NT2/D1 (cell line): Measurements from ENCODE around the gene NFKBIE.

Experiments used
- SUZ12 ChIP-seq: IDR thresholded peaks from 2 replicates; pipeline ENCODE4 v1.6.1; 2011; ENCODE audit not compliant: insufficient read length, insufficient read depth; ENCODE audit errors: extremely low read depth
- YY1 ChIP-seq: IDR thresholded peaks from 2 replicates; pipeline ENCODE4 v1.6.1; 2011; ENCODE audit not compliant: insufficient read length, insufficient read depth
- ZNF274 ChIP-seq: IDR thresholded peaks from 2 replicates; pipeline ENCODE4 v1.6.1; 2011; ENCODE audit warnings: mild to moderate bottlenecking, low read depth, low read length

DNA sequence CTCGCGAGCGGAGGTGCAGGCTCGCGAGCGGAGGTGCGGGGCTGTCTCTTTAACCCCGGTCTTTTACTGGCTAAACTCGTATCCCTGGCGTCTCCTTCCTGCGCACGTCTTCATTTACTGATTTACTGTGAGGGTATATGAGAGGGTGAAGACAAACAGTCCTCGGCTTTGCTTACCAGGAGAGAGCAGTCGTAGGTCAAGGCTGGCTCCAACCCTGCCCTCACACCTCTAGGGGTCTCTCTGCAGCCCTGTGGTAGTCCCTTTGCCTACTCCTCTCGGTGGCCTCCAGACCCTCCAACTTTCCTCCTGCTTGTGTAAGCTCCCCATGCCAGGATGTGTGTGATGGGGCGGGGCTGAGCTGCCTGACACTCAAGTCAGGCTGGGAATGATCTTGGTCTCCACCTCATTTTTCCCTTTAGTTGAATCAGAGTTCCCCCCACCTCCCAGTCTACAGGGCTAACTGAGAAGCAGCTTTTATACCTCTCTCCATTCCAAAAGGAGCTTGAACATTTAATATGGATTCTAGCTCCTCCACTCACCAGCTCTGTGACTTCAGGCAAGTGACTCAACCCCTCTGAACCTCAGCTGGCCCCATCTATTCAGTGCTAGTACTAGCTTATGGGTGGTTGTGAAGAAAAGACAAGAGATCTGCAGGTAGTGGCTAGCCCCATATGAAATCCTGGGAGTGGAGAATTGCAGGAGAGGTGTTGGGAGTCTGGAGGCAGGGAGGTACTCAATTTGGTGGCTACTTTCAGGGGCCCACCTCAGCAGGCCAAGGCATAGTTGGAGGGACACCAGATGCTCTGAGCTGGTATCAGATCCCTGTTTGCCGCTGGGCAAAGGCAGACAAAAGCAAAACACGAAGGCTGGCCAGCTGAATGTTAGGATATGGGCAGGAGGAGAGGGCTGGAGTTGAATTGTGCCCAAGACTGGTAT, 41.1 kb downstream of the NFKBIE start:
- TF ChIP-seq YY1 (no peak), ZNF274 (no peak), SUZ12 (no peak)
